Inflammatory macrophage treated with lipopolysaccharide for 1 hour (primary cell): Measurements from ENCODE around the gene LRIG3.
"Not testable (repeated sequence)": the region's sequence is repeated elsewhere in the genome, so short reads cannot be mapped to it uniquely, and the experiment has no call there.

Source experiments
- DNase-seq, 2 donors: peaks; one replicate each; pipeline ENCODE4 v3.0.0-alpha.2; 2020 to 2022

Gene LRIG3

GRCh38 chr12:58920102-58920960, at the start of gene LRIG3:
LRIG3 (minus strand) TSS chr12:58920504; CDS start chr12:58920235, 269 bp downstream.
- DNase-seq: peak; percentile 2 to 17

GRCh38 chr12:58969237-58969636, 48.9 kb upstream of the LRIG3 start:
- no peak for DNase-seq

- no peak for DNase-seq
Measured at GRCh38 chr12:58967561-58967960, 47.3 kb upstream of the LRIG3 start.

- DNase-seq: no peak
Measured at GRCh38 chr12:58966939-58967338, 46.6 kb upstream of the LRIG3 start.

GRCh38 chr12:58965568-58965967, 45.3 kb upstream of the LRIG3 start:
- DNase-seq: no peak

GRCh38 chr12:58963844-58964243, 43.5 kb upstream of the LRIG3 start:
- no peak for DNase-seq

GRCh38 chr12:58961906-58962305, 41.6 kb upstream of the LRIG3 start:
- DNase-seq: no peak

- no peak for DNase-seq
Measured at GRCh38 chr12:58961166-58961565, 40.9 kb upstream of the LRIG3 start.

- DNase-seq: no peak
Measured at GRCh38 chr12:58959639-58960300, 39.5 kb upstream of the LRIG3 start.

GRCh38 chr12:58957298-58957697, 37.0 kb upstream of the LRIG3 start:
- DNase-seq: no peak

- DNase-seq: no peak
Measured at GRCh38 chr12:58955849-58956248, 35.5 kb upstream of the LRIG3 start.

- no peak for DNase-seq
Measured at GRCh38 chr12:58954002-58954401, 33.7 kb upstream of the LRIG3 start.

GRCh38 chr12:58950739-58951100, 30.4 kb upstream of the LRIG3 start:
- DNase-seq: no peak

GRCh38 chr12:58949954-58950738, 29.8 kb upstream of the LRIG3 start:
- DNase-seq: not testable (repeated sequence)

GRCh38 chr12:58943079-58943478, 22.8 kb upstream of the LRIG3 start:
- no peak for DNase-seq

- DNase-seq: no peak
Measured at GRCh38 chr12:58942345-58942744, 22.0 kb upstream of the LRIG3 start.

GRCh38 chr12:58939399-58940100, 19.2 kb upstream of the LRIG3 start:
- no peak for DNase-seq

- no peak for DNase-seq
Measured at GRCh38 chr12:58938440-58938839, 18.1 kb upstream of the LRIG3 start.

- DNase-seq: no peak
Measured at GRCh38 chr12:58934528-58934927, 14.2 kb upstream of the LRIG3 start.

GRCh38 chr12:58932806-58933681, 12.7 kb upstream of the LRIG3 start:
- no peak for DNase-seq

- no peak for DNase-seq
Measured at GRCh38 chr12:58931518-58931917, 11.2 kb upstream of the LRIG3 start.

GRCh38 chr12:58930770-58931324, 10.5 kb upstream of the LRIG3 start:
- DNase-seq: no peak
